Measurements from ENCODE around the gene DDA1.

Gene DDA1

DNA sequence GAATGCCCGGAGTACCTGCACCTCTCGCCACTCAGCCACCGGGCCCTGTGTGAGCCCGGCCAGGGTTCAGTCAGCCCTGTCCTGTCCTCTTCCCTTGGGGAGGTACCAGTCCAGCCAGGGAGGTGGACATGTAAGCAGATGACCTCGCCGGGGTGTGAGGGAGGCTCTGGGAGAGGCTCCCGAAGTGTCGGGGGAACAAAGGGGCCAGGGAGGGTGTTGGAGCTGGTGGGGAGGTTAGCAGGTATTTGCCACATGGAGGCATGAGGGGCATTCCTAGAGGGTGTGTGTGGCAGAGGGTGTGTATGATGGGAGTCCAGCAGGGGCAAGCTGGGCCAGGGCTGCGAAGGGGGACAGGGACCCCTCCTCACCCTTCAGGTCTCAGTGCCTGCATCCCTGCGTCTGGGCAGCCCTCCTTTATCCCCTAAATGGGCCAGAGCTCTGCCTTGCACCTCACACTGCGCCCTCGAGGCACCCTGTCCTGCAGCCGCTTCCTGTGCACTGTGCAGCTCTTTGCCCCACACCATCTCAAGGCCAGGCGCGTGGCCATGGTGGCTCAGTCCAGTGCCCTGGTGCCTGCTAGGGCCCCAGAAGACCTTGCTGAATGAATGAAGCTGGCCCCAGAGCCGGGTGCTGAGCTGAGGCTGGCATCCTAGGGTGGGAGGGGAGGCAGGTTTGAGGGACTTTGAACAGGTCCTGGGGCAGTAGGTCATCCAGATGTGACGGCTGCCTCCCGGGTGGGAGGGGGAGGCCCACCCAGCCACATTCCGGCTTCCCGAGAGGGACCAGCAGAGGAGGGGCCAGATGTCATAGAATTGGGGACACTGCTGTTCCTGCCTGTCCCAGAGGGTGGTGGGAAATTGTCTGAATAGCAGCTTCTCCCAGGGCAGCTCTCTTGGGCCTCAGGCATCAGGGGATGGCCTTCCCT is 3.1 kb downstream of the DDA1 start:
- no peak for DNase-seq

DNA sequence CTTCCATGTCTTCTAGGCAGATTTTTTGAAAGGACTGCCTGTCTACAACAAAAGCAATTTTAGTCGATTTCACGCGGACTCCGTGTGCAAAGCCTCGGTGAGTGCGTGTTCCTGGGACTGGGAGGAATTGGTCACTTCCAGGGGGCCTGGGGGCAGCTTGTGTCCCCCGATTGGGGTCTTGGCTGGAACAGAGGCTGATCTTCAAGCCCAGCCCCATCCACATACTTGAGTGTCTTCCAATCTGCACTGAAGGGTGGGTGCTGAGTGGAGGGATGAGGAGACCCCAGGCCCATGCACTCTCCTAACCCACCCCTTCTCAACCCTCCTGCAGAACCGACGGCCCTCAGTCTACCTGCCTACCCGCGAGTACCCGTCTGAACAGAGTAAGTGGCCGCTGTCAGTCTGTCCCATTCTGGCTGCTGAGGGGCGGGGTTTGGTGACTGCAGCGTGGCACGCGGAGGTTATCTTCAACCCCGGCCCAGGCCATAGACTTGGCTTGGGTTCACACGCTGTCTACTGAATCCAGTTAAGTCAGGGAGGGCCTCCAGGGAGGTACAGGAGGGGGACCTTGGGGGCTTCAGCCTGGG is 4.7 kb downstream of the DDA1 start:
- DNase-seq: no peak

DNA sequence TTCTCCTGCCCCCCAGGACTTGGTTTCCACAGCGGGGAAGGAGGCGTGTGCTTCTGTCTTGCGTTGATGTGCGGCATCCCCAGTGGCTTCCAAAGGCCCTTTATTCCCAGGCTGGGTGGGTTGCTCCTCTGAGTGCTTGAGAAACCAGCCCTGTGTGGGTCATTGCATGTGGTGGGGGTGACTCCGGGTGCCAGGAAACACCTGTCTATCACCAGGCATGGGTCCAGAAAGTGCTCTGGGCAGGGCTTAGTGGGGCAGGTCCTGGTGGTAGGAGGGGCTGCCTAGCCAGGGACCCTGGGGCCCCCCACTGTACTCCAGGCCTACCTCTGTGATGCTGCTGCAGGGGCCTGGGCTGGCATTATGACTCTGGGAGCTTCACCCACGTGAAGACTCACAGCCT is 9.6 kb downstream of the DDA1 start:
- no peak for DNase-seq

DNA sequence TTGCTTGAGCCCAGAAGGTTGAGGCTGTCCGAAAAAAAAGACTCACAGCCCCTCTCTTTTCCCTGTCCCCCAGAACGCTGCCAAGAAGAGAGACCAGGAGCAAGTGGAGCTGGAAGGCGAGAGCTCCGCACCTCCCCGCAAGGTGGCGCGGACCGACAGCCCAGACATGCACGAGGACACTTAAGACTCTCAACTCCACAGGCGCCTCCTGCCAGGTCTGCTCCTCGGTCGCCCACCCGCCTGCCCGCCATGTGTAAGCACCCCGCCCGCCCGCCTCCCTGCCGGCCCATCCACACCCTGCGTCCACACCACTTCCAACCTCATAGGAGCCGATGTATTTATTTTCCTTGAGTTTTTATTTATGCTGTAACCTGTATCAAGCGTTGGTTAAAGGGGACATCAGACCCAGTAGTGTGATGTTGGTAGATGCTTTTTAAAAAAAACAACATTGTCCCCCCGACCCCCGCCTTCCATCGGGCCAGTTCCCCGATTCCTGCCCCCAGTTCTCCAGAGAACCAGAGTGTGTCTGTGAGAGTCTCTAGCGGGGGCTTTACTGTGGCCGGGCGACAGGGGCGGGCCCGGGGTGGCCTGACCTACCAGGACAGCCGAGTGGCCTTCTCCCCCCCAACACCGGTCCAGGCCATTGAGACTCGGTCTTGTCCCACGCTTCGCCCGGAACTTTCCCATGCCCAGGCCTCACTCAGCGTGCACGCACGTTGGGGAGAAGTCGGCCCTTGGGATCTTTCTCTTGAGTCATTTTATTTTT is 10.3 kb downstream of the DDA1 start:
- DNase-seq: no peak

DNA sequence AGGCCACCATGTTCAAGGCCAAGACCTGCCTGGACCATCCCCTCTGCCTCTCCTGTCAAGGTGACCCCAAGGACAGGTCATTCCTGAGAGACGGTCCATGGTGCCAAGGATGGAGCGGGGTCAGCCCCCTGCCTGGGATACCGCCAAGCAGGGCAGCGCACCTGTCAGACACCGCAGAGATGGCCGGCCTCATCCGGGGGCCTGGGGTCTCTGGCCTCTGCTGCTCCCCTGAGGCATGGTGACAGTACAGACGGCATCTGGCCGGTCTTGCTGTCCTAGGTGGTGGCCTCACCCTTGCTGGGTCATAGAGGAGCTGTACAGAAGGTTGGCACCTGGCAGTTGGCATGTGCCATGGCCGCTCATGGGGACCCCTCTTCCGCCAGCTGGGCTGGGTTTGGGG is 11.1 kb downstream of the DDA1 start:
- DNase-seq: no peak

DNA sequence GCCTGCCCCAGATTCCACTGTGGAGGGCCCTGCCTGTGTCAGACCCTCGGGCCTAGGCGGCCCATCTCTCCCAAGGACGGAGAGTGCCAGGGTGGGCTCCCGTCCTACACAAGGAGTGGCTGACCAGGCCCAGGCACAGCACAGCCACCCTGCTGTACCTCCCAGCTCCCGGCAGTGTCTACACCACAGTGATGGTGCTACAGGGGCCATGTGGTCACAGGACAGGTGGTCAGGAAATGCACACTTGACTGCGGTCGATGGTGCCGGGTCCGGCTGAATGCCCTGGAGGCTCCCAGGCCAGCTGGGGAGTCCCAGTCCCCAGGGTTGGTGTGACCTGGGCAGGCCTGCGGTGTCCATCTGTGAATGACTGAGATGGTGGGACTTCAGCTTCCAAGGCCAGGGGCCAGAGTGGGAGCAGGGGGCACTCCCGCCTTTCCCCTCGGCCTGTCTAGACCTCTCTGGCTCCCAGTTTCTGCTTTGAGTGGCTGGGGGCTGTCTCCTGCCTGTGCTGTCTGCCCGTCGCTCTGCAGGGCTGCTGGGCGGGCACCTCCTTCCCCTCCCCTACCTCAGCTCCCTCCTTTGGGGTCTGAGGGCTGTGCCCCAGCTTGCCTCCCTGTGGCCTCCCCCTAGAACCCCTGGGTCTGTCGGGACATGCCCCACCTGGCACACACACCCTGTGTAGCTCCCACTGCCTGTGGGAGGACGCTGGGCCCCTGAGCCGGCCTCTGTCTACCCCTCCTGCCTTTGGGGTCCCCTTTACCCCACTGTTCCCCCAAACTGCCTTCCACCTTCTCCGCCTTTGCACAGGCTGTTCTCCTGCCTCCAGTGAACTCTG is 12.5 kb downstream of the DDA1 start:
- no peak for DNase-seq

DNA sequence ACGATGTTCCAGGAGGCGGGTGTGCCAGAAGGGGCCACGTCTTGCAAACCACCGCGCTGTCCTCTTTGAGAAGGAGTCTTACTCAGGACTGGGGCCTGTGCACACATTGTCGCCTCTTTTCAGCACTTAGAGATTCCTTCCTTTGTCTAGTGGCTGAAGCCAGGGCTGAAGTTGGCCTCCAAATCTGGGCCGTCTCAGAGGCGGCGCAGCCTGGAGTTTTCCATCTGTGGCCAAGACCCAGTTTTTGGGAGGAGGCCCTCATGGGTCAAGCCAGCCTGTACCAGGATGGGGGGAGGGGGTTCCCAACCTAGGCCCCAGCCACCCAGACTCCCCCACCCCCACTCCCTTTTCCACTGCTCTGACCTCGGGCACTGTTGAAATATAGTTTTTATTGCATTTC is 13.5 kb downstream of the DDA1 start:
- DNase-seq: no peak

DNA sequence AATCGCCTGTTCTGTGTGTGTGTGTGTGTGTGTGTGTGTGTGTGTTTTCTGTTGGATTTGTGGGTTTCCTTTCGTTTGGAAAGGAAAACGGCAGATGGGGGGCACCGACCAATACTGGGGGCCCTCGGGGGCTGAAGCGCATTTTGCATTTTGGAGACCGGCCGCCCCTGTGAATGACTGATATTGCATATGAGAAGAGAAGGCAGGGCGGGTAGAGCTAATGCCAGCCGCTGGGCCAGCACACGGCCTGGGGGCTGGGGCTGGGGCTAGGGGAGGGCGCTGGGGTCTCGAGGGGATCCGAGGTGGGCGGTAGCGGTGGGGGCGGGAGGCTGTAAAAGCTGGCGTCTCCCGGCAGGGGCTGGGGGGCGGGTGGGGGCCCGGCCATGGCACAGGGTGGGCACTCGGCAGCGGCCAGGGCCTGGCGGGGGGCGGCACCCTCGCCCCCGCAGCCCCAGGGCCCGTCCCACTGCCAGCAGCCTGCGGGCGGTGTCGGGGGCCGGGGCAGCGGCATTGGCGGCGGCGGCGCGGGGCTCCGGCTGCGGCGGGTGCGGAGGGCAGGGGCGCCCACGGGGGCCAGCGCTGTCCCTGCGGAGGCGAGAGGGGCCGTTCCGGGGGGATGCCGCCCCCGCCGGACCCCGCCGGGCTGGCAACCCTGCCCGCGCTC is 14.1 kb downstream of the DDA1 start:
- no peak for DNase-seq

DNA sequence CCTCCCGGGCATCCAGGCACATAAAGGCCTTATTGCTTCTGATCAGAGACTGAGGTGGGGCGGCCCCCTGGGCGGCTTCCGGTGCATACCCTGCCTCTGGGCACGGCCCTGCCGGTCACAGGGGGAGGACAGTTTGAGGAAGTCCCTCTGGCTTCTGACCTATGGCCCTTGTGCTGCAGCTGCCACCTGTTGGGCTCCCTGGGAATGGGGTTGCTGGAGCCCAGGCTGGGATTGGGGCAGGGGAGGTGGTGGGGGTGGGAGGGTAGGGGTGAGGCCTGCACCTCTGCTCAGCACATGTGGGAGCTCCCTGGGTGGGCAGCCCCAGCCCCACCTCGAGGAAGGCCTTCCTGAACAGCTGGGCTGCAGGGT is 14.6 kb downstream of the DDA1 start:
- no peak for DNase-seq

DNA sequence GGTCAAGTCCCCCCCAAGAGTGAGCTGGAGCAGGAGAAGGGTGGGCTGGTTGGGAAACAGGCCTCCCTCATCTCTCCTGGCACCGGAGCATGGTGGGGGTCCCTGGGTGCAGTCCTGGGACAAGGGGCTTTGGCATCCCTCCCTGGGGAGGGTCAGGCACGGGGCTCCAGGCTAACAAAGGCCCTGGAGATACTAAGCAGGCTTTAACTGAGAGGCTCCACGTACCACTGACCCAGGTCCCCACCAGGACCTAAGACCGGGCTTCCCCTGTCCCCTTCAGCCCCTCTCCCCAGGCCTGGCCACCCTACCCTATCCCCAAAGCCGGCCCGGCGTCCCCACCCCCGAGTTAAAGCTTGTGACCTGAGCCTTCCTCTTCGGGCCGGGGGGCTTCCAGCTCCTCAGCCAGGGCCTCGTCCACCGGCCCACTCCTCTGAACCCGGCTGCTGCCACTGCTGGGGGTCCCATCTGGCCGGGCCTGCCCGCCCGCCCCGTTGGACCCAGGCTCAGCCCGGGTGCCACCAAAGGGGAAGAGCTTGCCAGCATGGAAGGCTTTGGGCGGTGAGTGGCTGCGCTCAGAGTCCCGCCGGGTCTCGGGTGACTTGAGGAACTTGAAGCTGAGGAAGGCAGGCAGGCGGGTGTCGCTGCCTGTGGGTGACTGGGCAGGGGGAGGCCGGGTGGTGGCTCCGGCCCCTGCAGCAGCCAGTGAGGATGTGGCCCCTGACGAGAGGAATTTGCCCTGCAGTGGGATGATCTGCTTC is 15.2 kb downstream of the DDA1 start:
- DNase-seq: no peak

DNA sequence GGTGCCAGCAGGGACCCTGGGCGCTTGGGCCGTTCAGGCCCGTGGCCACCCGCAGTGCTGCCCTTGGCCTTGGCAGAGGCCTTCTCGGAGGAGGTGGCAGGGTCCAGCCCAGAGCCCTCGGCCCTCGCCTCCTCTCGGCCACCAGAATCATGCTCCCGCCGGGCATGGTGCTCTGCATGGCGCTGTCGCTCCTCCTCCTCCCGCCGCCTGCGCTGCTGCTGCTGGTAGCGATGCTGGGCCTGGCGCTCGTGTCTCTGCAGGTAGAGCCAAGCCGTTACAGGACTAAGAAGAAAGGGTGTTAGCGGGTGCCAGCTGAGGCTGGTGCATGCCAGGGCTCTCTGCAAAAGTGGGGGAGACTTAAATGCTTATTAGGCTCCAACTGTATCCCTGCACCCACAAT is 15.8 kb downstream of the DDA1 start:
- DNase-seq: no peak

DNA sequence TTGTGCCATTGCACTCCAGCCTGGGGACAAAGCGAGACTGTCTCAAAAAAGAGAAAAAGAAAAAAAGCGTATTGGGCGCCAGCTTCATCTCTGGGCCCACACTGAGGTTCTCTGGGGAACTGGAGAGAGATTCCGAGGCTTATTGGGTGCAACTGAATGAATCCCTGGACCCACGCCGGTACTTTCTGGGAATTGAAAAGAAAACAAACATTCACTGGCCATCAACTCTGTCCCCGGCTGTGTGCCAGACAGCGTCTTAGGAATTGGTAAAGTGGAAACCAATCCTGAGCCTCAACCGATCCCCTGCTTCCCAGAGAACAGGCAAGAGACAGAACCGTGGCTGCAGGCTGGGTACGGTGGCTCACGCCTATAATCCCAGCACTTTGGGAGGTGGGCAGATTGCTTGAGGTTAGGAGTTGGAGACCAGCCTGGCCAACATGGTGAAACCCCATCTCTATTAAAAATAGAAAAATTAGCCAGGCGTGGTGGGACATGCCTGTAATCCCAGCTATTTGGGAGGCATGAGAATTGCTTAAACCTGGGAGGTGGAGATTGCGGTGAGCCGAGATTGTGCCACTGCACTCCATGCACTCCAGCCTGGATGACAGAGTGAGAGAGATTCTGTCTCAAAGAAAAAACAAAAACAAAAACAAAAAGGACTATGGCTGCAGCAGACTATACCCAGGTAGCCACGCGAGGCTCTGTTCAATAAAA is 16.7 kb downstream of the DDA1 start:
- DNase-seq: no peak

DNA sequence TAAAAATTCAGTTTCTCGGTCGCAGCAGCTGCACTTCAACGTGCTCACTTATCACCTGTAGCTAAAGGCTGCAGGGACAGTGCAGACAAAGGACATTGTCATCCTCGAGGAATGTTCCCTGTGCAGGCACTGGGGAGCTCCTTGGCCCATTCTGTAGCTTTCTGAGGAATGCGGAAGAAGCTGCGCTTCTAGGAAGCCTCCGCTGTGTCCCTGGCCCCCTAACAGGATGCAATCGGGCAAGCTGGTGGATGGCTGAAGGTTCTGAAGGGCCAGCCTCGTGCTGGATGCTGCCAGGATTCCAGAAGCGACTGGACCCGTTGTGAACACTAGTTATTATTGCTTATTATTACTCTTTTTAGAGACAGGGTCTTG is 17.2 kb downstream of the DDA1 start:
- DNase-seq: no peak

DNA sequence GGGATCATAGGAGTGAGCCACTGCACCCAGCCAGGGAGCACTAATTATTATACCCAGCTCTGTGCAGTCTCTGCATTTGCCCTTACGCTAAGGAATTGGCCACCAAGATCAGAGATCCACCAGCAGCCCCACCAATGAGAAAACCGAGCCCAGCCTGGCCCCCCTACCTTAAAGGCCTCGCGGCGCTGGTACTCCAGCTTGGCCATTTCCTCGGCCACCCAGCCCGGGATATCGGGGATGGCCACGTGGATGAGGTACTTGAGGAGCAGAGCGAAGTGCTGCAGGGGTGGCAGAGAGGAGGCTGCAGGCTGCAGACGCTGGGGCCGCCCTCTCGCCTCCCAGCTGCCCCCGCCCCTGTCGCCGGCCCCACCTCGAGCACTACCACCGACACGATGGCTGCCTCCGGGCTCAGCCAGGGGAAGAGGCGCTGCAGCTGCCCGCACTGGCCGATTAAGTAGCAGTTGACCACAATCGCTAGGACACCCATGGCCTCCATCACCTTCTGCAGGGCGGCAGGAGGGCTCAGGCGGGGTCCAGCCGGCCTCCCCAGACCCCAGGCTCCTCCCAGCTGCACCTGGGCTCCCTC is 17.8 kb downstream of the DDA1 start:
- no peak for DNase-seq

DNA sequence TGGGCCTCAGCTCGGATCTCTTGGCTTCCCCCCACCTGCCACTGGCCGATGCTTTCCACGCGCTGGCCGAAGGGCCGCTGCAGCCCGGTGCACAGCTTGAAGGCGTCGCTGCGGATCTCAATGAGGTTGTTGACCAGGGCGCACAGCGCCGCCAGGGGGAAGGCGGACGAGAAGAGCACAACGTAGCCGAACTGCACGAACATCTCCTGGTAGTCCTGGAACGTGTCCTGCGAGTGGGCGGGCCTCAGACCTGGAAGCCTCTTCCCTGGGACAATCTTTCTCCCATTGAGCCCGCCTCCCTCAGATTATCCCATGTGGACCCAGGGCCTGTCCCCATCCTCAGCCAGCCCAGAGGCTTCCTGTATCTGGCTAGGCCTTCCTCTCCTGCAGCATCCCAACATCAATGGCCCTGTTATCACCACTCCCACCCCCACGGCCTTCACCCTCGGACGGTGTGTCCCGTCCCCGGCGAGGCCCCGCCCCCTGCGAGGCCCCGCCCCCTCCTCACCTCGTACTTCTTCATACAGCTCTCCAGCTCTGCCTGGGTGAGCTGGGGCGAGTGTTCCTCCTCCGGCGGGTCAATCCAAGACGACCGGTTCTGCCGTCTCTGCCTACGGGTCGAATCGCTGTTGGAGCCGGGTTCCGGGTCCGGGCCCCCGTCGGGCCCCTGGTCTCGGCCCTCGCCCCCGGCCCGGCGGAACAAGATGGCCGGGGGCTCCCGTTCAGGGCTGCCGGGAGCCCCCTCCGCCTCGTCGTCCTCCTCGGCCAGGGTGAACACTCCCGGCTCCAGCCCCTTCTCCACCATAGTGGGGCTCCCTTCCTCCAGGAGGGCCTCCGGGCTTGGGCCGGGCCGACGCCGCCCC is 18.5 kb downstream of the DDA1 start:
- DNase-seq: peak; percentile 50

DNA sequence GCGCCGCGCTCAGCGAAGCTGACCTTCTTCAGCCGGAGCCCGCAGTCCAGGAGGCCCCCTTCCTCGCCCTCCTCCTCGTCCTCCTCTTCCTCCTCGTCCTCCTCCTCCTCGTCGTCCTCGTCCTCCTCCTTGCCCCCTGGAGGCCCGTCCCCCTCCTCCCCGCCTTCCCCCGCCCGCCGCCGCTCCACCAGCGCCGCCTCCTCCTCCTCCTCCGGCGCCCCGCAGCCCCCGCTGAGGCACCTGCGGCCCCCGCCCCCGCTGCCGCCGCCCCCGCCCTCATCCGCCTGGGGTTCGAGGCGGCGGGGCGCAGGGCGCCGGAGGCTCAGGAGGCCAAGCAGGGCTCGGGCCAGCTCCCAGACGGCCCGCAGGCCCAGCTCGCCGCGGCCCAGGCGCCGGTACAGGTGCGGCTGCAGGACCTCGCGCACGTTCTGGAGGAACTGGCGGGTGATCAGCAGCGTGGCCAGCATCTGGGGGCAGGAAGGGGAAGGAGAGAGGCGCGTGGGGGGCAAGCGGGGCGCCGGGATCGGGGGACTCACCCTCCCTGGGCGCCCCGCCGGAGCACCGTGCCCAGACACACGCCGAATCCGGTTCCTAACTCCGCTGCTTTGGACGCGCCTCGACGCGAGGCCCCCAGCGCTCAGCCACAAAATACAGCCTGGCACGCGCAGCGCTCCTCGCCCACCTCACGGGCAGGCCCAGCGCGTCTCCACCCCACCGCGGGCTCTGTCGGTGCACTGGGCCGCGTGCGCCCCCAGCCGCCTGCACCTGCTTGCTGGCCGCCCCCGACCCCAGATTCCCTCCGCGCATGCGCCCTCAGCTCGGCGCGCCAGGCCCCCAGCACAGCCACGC is 19.4 kb downstream of the DDA1 start:
- no peak for DNase-seq

DNA sequence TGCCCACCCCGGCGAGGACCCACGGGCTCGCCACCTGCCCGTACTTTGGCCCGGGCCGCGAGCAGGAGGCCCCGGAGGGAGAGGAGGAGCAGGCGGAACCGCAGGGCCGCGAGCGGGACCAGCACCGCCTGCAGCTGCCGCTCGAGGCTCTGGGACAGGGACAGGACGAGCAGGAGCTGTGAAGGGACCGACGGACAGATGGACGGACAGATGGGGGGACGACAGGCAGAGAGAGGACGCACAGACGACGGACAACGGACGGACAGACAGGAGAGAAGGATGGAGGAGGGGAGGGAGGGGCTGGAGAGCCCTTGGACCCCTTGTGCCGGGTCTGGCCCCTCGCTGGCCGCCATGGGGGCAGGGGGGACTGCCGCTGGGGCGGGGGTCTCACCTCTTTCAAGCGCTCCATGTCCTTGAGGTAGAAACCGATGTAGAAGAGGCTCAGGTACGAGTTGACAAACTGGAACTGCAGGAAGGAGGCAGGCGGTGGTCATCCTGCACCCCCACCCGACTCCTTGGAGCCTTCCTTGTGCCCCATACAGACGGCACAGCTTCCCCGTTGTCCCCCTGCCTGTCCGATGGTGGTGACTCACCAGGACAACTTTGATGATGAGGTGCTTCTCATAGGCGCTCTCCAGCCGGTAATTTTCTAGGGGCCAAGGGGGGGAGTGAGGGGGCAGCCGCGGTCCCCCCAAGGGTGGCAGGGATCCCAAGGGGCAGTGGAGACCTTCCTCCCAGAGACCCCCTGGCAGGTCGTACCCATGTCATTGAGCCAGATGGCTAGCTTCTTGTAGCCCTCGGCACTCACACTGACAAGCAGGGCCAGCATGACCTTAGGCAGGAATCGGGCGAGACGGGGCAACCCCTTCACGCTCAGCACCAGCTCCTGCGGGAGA is 20.3 kb downstream of the DDA1 start:
- DNase-seq: no peak

Data from NCI-H774 (cell line).